GM19452 (cell line): ENCODE data around the gene SPINK1.
"Not testable (repeated sequence)": the region's sequence is repeated elsewhere in the genome, so short reads cannot be mapped to it uniquely, and the experiment has no call there.

ENCODE experiments used
- ATAC-seq: cut with Tn5 transposase; IDR thresholded peaks from one replicate; pipeline ENCODE4 v1.9.1; 2021; ENCODE audit not compliant: unreplicated experiment

SPINK1 gene, protein sequence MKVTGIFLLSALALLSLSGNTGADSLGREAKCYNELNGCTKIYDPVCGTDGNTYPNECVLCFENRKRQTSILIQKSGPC

DNA sequence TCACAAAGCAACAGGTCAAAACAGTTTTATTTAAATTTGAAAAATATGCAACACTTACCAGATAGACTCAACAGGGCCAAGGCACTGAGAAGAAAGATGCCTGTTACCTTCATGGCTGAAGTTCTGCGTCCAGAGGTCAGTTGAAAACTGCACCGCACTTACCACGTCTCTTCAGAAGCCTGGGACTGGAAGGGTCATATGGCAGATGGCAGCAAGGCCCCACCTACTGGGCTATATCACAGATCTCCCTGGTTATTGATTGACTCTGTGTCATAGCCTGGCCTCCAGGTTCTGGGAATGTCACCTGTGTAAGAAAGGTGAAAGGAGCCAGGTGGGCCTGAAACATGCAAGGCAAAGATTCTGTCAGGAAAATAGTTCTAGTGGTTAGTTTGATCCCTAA lies at the start of gene SPINK1:
Gene SPINK1, minus strand, starts transcription at position 207 of the 400 bp plus-strand sequence. Its CDS starts 94 bp downstream, at position 113.
- ATAC-seq = no peak

DNA sequence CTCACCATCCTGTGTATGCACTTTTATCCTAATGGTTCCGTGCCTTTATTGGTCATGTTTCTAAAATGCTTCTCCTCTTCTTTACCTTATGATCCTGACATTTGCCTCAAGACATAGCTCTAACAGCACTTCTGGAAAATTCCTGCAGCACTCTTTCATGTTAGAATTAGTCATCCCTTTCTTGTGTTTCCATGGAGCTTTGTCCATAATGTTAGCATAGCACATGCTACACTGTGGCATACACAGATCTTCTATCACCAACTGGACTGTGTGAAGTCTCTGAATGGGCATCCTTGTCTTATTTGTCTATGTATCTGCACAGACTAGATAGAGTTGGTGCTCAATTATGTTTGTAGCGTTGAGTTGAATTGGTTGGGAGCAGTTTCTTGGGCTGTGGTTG lies 49.0 kb upstream of the SPINK1 start:
- ATAC-seq = no peak

DNA sequence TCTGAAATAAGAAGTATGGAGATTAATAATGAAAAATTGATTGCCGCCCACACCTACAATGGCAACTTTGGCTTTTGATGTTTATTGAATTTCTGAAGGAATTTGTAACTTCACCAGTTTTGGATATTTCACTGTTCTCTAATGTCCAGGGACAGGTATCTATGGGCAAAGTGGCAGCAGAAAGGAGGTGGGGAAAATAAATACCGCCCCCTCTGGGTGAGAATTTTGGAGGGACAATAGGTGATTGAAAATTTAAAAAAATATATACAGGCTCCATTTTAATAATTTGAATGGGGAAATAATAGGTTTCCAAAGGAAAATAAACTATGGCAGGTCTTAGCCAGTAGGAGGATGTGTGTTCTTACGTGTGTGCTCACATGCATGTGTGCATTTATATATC lies 48.3 kb upstream of the SPINK1 start:
- ATAC-seq = no peak

DNA sequence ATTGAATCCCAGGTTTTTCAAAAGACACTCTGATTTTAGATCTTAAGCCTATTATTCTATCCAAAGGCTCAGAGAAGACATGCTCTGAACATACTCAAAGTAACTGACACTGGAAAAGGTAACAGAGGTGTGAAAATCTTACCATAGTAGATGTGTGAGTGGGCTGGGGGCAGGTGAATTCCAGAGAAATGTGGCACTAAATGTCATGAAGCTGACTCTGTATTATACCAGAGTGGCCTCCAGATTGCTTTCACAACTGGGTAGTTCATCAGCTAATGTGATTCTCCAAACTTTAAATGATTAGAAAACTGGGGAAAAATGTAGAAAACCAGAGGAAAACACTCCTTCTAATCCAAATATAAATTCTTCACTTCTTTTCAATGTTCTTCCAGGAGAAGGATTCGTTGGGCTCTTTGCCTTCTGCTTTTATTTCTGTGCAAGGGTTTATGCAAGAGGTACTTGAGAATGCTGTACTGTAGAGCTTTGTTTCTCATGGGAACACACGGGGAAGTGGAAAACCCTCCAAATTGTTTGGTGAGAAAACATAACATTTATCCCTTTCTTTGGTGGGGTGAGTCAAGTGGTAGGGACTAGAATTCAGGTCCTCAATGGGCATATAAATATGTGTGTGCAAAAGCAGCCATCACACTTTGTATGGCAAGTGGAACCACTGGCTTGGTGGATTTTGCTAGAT lies 46.7 kb upstream of the SPINK1 start, which contains the start of gene SCGB3A2:
Gene SCGB3A2, plus strand, starts transcription at position 646 of the 694 bp plus-strand sequence. CDS start 93 bp downstream, outside the sequence.
- no peak for ATAC-seq

DNA sequence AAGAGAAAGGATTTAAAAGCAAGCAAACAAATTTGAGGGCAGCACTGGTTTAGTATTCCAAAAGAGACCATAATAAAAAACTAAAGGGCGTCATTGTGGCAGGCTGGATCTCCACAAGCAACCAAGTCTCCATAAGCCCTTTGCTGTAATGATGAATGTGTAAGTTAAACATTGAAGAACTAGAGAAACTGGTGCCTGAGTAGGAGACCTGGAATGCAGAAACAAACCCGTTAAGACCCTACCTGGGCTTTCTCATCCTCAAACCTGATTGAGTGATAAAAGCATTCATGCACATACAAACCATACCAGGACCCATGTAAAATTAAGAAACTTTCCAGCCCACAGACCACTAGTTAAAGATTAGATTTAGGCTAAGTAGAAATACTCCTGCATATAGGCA lies 45.2 kb upstream of the SPINK1 start:
- no peak for ATAC-seq

DNA sequence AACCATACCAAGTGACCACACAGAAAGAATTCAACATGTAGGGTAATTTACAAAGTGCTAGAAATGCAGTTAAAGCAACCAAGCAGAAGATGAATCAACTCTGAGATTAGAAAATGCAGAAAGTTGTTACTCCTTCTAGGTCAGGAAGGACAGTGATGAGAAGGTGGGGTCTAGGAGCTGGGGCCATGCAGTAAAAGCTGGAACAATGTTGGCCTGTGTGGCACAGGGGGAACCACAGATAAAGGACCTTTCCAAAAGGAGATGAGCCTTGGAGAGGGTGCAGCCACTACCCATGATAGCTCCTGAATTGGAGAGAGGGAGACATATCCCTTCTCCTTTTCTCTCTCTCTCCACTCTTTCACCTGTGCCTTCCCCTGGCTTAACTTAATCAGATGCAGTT lies 44.7 kb upstream of the SPINK1 start:
- ATAC-seq = no peak

DNA sequence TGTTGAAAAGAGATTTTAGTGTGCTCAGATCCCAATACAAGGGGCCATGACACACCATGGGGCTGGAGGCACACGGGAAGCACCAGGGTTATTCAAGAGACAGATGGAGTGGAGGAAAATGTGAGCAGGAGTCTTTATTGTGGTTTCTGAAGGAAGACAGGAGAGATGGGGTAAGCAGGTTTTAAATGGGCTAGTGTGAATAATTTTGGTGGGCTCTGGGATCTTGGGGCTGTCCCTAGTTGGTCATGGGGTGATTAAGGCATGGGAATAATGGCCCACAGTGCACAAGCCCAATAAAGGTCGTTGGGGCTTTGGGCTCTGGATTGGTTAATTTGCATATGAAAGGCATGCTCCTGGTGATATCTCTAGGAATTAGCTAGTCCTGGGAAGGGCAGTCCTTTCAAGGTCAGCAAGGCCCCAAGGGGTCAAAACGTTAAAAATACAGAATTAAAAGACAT lies 43.5 kb upstream of the SPINK1 start:
- ATAC-seq = no peak

DNA sequence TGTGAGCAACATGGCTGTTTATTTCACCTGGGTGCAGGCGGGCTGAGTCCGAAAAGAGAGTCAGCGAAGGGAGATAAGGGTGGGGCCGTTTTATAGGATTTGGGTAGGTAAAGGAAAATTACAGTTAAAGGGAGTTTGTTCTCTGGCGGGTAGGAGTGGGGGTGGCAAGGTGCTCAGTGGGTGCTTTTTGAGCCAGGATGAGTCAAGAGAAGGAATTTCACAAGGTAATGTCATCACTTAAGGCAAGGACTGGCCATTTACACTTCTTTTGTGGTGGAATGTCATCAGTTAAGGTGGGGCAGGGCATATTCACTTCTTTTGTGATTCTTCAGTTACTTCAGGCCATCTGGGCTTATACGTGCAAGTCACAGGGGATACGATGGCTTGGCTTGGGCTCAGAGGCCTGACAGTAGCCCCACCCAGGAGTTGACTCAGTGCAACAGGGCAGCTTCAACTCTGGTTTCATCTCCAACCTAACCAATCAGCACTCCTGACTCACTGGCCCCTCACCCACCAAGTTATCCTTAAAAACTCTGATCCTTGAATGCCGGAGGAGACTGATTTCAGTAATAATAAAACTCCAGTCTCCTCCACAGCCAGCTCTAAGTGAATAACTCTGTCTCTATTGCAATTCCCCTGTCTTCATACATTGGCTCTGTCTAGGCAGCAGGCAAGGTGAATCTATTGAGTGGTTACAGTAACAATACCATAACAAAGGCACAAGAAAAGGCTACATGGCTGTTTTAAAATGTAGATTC lies 42.8 kb upstream of the SPINK1 start:
- ATAC-seq = not testable (repeated sequence)

DNA sequence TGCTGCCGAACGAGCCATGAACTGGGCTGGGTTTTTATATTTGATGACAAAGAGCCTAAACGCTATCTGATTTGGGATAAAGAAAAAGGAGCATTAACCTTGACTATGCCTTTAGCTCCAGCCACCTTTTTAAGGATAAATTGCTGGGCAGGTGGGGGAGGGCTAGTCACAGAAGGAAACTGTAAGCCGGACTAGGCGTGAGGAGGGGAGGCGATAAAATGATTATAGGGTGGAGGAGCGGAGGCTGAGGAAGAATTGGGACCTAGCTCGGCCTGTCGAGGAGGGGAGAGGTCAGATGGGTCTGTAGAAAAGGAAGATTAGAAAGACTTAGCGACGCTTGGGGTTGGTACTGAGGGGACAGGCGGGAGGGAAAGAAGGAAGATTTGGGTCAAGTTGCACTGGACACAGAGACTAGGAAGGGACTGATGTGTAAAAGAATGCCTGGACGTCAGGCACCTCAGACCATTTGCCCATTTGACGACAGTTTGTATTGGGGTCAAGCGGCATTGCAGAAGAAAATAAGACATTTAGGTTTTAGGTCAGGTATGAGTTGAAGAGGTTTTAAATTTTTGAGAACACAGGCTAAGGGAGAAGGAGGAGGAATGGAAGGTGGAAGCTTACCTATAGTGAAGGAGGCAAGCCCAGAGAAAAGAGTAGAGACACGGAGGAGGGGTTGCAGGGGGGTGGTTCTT lies 41.4 kb upstream of the SPINK1 start:
- ATAC-seq = not testable (repeated sequence)

DNA sequence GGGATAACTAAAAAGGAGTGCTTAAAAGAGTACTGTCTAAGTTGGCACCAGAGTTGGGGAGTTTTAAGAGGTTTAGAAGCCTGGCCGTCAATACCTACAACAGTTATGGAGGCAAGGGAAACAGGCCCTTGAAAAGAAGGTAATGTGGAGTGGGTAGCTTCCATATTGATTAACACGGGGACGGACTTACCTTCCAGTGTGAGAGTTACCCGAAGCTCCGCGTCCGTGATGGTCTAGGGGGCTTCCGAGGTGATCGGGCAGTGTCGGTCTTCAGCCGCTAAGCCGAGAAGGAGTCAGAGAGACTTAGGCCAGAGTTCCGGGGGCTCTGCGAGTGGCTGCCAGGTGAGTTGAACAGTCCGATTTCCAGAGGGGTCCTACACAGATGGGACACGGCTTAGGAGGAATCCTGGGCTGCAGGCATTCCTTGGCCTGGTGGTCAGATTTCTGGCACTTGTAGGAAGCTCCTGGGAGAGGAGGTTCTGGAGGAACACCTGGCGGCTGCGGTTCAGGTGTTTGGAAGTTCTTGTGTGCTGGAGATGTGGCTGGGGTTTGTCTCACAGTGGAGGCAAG lies 40.6 kb upstream of the SPINK1 start:
- ATAC-seq = not testable (repeated sequence)

DNA sequence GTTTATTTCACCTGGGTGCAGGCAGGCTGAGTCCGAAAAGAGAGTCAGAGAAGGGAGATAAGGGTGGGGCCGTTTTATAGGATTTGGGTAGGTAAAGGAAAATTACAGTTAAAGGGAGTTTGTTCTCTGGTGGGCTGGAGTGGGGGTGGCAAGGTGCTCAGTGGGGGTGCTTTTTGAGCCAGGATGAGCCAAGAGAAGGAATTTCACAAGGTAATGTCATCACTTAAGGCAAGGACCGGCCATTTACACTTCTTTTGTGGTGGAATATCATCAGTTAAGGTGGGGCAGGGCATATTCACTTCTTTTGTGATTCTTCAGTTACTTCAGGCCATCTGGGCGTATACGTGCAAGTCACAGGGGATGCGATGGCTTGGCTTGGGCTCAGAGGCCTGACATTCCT lies 38.4 kb upstream of the SPINK1 start:
- not testable (repeated sequence) for ATAC-seq

DNA sequence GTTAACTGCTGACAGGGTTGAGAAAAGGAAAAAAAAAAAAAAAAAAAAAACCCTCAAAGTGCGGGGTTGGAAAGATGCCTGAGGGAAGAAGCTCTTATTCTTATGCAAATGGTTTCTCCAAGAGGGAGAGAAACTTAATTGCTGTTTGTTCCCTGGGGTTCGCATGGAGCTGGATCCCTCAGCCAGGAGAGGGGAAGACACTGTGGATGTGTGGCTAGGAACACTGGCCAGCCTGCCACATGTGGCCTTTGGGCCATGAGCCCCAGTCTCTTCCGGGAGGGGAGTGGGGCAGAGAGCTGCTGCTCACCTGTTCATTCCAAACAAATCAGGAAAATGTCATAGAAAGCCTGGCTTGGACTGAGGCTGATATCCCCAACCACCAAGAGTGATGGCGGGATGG lies 37.6 kb upstream of the SPINK1 start:
- ATAC-seq = no peak

DNA sequence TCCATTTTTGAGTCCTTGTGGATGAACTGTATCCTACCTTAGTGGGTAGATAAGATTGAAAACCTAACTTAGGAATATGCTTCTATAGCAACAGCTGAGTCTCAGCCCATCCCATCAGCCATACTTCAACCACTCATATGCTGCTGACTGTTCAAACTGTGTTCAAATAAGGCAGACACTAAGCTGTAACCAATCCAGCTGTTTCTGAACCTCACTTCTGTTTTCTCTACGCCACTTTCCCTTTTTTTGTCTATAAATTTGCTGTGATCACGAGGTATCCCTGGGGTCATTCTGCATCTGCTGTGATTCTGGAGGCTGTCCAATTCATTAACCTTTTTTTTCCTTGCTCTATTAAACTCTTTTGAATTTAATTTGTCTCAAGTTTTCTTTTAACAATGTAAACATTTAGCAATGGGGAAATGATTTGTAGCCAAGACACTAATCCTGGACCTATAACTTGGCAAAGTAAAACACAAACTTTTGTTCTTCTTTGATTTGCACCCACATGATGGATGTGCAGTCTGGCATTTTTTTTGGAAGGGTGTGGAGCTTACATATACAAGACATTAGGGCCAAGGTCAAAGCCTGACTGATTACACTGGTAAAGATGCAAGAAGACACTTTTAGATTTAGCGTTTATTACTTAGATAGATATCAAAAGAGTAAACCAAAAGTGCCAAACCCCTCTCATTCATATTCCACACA lies 32.1 kb upstream of the SPINK1 start:
- no peak for ATAC-seq

DNA sequence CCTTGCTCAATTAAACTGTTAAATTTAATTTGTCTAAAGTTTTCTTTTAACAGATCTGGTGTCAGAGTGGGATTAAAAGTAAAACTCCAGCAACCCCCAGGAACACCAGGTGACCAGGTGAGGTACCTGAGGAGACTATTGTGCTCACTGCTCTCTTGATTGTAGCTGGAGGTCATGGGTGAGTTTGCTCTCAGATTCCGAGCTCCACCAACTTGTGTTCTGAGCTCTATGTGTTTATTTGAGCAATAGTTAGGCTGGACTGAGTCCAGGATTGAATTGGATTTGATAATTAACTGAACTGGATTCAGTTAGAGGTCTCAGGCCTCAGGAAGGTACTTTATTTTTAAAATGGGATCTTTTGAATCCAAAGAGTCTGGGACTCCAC lies 29.2 kb upstream of the SPINK1 start:
- no peak for ATAC-seq

DNA sequence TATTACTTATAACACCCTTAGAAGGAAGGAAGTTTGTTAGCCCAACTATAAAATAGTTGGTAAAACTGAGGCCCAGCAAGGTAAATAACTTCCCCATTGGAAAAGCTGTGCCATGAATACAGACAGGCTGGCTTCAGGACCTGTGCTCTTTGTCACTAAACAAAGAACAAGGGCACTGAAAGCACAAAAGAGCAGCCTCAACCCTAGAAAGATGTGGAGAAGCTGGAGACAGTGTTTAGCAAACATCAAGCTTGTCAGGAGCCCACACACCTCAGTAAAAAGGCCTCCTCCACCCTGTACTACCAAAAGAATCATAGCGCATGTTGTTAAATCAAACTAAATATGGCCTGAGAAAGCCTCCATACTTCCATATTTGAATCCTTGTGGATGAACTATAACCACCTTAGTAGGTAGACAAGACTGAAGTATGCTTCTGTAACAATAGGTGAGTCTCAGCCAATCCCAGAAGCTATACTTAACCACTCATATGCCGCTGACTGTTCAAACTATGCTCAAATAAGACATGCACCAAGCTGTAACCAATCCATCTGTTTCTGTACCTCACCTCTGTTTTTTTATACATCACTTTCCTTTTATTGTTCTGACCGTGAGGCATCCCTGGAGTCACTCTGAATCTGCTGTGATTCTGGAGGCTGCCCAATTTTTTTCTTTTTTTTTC lies 28.6 kb upstream of the SPINK1 start:
- ATAC-seq = no peak

DNA sequence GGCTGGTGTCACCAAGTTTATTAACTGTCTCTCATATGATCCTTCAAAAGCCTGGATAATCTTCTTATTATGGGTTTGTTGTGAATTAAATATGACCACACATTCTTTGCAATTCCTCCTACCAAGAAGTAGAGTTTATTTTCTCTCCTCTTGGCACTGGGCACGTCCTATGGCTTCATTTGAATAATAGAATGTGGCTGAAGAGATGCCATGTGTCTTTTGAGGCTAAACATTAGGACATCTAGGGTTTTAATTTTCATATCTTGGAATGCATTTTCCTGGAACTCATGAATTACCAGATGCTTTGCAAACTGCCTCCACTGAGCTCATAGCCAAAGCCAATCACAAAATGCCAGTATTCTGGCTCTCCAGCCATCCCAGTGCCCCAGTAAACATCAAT lies 27.1 kb upstream of the SPINK1 start:
- no peak for ATAC-seq

DNA sequence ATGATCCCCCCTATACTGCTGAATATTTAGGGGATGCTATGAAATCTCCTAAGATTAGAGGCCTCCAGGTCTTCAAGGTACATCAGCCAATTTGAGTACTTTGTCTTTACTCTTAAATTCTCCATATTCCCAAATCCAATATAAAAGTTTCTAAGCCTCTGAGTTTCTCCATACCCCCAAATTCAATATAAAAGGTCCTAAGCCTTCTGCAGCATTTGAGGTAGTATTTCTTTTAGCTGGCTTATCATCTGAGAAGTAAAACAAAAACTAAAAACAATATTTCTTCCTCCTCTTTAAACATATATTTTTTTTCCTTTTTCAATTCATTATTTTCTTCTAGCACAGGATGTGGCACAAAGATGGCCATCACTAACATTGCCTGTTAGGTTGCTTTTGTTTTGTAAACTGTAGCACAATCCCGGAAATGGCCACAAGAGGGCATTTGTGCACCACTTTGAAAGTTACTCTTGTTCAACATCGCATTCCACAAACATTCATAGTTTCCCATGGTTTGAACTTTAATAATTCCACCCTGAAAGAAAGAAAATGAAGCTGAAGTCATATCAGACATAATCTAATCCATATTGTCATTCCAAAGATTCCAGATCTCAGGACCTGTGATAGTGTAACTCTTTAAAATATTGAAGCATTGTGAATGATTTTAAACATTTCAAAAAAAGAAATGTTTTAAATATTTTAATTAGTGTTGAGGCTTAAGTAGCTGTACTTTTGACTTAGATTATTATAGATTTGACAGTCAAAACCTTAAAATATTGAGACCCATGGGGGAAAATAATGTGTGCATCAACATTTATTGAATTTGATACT lies 26.0 kb upstream of the SPINK1 start:
- ATAC-seq = peak; percentile 81

DNA sequence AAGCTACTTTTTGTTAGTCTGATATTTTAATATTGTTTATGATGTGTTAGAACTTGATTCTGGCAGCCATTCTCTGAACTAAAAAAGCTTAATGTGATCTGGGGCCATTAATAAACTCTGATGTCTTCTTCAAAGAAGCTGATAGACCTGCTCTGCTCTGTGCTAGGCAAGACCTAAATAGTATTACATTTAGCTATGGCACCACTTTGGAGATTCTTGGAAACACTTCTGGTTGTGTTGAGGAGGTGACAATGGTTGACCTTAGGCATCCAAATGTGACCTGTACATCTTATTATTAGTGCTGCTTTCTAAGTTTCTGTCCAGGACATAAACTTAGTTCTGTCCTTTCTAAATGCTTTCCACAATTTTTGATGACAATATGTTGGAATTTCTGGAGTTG lies 25.3 kb upstream of the SPINK1 start:
- no peak for ATAC-seq

DNA sequence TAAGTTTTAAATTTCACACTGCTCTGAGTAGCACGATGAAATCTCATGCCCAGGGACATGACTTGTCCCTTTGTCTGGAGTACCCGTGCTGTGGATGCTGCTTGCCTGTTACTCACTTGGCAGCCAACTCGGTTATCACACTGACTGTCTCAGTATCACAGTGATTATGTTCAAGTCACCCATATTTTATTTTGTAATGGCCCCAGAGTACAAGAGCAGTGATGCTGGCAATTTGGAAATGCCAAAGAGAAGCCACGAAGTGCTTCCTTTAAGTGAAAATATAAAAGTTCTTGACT lies 24.3 kb upstream of the SPINK1 start:
- no peak for ATAC-seq
